RWPE1 (cell line): ENCODE data around the gene ZNF804A.

ENCODE experiments used
- CTCF ChIA-PET: fragments of 350-600 bp; sonication (Branson Sonifier 250); formaldehyde crosslinking; extraction: SDS; loops from one replicate; lab custom pipeline; 2021; lab: Yijun Ruan, JAX
- POLR2A ChIA-PET: fragments of 400-600 bp; formaldehyde crosslinking; extraction: SDS; loops from one replicate; lab custom pipeline; 2020; ENCODE audit warnings: antibody characterized with exemption; ENCODE audit not compliant: low non-redundant PET; lab: Yijun Ruan, JAX
- DNase-seq: peaks from one replicate; pipeline ENCODE4 v3.0.0; 2012; ENCODE audit warnings: low spot score
- H3K27ac ChIP-seq: fragments of 450-650 bp; 2 replicates; pipeline ENCODE4 v1.5.1; 2017
- TF ChIP-seq, protein P1 (sequence below): fragments of 450-650 bp; conservative IDR thresholded peaks from 2 replicates; pipeline ENCODE4 v1.5.1; 2017; ENCODE audit warnings: low read depth, mild to moderate bottlenecking

Gene ZNF804A

DNA sequence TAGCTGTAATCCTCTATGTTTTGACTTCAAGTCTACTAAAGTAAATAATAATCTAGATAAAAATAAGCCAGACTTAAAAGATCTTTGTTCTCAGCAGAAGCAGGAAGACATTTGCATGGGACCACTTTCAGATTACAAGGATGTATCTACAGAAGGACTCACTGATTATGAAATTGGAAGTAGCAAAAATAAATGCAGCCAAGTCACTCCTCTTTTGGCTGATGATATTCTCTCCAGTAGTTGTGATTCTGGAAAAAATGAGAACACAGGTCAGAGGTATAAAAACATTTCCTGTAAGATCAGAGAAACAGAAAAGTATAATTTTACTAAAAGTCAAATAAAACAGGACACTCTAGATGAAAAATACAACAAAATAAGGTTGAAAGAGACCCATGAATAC, 338.4 kb downstream of the ZNF804A start:
- TF ChIP-seq, protein P1, sequence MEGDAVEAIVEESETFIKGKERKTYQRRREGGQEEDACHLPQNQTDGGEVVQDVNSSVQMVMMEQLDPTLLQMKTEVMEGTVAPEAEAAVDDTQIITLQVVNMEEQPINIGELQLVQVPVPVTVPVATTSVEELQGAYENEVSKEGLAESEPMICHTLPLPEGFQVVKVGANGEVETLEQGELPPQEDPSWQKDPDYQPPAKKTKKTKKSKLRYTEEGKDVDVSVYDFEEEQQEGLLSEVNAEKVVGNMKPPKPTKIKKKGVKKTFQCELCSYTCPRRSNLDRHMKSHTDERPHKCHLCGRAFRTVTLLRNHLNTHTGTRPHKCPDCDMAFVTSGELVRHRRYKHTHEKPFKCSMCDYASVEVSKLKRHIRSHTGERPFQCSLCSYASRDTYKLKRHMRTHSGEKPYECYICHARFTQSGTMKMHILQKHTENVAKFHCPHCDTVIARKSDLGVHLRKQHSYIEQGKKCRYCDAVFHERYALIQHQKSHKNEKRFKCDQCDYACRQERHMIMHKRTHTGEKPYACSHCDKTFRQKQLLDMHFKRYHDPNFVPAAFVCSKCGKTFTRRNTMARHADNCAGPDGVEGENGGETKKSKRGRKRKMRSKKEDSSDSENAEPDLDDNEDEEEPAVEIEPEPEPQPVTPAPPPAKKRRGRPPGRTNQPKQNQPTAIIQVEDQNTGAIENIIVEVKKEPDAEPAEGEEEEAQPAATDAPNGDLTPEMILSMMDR: no peak
- no peak overlapping the region for H3K27ac ChIP-seq
- ChIA-PET POLR2A (no interaction called here), CTCF (no interaction called here)
- DNase-seq: no peak

DNA sequence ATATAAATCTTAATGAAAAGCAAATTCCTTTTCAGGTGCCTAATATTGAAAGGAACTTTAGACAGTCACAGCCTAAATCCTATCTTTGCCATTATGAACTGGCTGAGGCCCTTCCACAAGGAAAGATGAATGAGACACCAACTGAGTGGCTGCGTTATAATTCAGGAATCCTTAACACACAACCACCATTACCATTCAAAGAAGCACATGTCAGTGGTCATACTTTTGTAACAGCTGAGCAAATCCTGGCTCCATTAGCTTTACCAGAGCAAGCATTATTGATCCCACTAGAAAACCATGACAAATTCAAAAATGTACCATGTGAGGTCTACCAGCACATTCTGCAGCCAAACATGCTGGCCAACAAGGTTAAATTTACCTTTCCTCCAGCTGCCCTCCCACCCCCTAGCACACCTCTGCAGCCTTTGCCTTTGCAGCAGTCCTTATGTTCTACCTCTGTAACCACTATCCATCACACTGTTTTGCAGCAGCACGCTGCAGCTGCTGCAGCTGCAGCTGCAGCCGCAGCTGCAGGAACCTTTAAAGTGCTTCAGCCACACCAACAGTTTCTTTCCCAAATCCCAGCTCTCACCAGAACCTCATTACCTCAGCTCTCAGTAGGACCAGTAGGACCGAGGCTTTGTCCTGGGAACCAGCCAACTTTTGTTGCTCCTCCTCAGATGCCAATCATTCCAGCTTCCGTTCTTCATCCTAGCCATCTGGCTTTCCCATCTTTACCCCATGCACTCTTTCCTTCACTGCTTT, 340.1 kb downstream of the ZNF804A start:
- no peak for DNase-seq
- ChIA-PET POLR2A (no interaction called here), CTCF (no interaction called here)
- TF ChIP-seq, protein P1: no peak
- no peak overlapping the region for H3K27ac ChIP-seq

DNA sequence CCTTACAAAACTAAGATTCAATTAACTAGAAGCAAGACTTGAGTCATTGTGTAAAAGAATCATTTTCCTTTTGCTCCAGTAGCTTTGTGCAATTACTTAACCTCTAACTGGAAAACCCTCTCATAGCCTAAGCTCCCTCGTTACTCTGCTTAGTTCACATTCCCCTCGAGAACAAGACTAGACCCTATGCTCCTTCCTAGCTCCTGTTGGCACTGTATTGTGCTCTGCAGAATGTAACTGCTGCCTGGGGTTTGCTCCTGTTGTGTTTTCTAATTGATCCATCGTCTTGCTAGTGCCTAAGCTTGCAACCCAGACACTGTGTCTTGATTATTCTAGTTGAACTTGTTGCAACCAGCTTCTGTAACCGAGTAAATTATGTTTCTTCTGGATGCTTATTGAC, 347.0 kb downstream of the ZNF804A start:
- ChIA-PET CTCF (no interaction called here), POLR2A (no interaction called here)
- TF ChIP-seq, protein P1: no peak
- no peak for DNase-seq
- no peak overlapping the region for H3K27ac ChIP-seq

DNA sequence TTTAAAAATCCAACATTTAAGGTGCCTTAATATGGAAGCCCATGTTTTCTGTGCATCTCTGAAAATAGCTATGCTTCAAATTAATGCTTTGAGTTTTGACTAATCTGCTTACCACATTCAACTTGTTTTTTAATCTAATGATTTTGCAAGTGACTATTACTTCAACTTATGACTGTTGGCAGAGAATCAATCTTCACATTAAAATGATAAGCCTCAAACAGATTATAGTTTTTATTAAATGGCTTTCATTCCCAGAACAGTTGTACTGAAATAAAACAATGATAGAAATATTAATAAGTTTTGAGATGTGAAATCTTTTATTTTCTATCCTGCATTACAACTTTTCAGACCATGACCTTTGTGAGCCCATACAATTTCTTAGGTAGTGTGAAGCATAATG, 347.5 kb downstream of the ZNF804A start:
- ChIA-PET POLR2A (no interaction called here), CTCF (no interaction called here)
- no peak overlapping the region for H3K27ac ChIP-seq
- no peak for DNase-seq
- TF ChIP-seq, protein P1: no peak

DNA sequence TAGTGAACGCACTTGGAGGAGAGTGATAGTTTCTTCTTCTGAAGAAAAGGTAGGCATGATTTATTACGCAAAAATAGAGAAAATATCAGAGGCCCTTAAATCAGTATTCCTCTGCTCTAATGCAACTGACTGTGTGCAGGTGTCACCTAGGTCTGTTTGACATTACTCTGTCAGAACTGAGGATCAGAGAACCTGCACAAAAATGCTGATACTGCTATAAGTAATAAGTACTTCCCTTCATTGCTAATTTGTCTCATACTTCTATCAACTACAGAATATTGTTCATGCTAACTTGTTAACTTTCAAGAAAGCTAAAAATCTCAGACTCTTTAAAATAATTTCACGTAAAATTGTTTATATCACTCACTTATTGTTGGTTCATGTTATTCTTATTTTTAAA, 358.5 kb downstream of the ZNF804A start:
- POLR2A ChIA-PET: no interaction called here
- TF ChIP-seq, protein P1: no peak
- H3K27ac ChIP-seq: no peak overlapping the region
- CTCF ChIA-PET: no interaction called here
- DNase-seq: no peak

DNA sequence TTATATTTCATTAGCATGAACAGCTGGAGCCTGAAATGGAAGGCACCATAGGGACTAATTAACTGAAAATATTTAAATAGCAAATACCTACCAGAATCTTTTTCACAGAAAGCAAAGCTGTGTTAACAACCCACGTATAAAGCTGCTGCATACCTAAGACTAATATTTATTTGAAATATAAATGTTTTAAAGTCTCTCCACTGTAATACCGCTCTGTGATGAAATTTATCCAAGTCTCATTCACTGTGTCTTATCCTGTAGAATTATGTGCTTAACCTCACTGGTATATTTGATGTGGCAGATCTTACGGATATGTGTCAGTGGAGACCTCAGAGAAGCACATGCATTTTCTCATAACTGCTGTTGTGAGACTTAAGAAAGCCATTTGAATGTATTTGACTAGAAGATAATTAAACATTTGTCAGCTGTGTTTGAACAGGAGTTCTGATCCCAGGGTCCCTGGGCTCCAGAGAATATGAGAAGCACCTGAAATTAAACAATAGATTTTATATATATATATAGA, 373.3 kb downstream of the ZNF804A start:
- DNase-seq: no peak
- POLR2A ChIA-PET: no interaction called here
- CTCF ChIA-PET: no interaction called here
- no peak overlapping the region for H3K27ac ChIP-seq
- TF ChIP-seq, protein P1: no peak
